EH (cell line): Measurements from ENCODE around the gene IPO11.
A peak's percentile ranks its signal among the peaks of the same experiment; 100 is the strongest.

Source experiments
- DNase-seq: peaks from one replicate; pipeline ENCODE4 v3.0.0-alpha.2; 2015; ENCODE audit warnings: low read depth

IPO11 gene

GRCh38 chr5:62572918-62573514 is 160.5 kb downstream of the IPO11 start:
- no peak for DNase-seq

DNA sequence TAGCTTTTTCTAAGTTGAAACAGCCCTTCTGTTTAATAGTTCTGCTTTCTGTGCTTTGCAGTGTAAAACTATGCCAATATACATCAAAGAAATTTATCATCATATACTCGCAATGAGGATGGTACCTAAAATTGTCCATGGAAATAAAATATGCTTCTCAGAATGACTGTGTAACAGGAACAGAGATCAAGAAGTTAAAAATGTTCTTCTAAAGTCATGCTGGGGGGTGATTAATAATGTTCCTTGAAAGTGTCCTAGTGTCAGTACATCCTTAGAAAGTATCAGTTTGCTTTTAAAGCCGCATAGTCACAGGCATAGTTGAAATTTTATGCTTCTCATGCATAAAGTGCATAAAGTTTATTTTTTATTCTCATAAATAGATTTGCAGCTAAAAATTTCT is 162.0 kb downstream of the IPO11 start:
- no peak for DNase-seq

DNA sequence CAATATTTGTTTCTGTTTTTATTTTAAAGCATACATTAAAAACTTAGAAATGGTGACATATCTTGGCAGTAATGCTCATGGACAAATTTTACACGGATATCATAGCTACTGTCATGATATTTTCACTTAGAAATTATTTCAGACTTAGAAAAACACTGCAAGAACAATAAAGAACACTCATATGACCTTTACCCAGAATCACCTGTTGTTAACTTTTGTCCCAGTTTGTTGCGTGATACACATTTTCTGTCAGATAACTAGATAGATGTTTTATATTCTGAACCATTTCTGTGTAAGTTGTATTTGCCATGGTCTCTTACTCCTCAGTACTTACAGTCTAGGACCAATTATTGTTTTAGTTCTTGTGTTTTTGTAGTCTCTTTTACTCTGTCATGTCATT is 162.5 kb downstream of the IPO11 start:
- DNase-seq: no peak

DNA sequence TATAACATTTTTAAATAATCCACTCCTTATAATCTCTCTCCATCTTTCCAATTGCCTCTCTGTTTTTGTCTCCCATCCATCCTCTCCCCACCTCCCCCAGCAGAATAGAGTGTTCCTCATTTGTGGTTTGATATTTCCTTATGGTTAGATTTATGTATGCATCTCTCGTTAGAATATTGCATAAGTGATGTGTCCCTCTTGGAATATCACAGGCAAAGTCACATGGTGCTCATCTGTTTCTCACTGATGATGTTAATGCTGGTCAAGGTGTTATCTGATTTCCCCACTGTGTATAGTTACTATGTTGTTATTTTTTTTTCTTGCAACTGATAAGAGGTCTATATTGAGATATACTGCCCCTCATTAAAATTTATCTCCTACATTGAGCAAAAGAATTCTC is 162.9 kb downstream of the IPO11 start:
- DNase-seq: no peak

- DNase-seq: no peak
Observed at GRCh38 chr5:62576570-62577170, 164.1 kb downstream of the IPO11 start.

DNA sequence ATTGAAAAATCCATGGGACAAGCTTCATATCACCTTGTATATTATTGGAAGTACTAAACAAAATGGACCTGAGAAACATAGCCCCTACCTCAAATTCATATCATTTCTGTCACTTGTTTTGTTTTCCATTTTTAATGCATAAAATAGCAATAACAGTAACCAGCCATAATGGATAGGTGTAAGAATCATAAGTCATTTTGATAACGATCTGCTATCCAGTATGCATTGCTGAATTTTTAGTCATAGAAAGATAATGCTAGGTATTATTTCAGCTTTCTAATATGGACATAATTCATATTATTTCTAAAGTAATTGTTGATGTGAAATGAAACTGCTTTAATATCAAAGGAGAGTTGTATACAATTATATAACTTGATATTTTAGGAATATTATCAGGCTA is 164.9 kb downstream of the IPO11 start:
- DNase-seq: no peak

- peak; percentile 52 for DNase-seq
Observed at GRCh38 chr5:62578540-62578939, 166.0 kb downstream of the IPO11 start, which contains the start of gene LRRC70. LRRC70 (plus strand) TSS chr5:62578819; CDS start chr5:62579439, 620 bp downstream.

GRCh38 chr5:62579761-62580160 is 167.2 kb downstream of the IPO11 start:
- DNase-seq: no peak

GRCh38 chr5:62581836-62582597 is 169.5 kb downstream of the IPO11 start:
- DNase-seq: no peak

DNA sequence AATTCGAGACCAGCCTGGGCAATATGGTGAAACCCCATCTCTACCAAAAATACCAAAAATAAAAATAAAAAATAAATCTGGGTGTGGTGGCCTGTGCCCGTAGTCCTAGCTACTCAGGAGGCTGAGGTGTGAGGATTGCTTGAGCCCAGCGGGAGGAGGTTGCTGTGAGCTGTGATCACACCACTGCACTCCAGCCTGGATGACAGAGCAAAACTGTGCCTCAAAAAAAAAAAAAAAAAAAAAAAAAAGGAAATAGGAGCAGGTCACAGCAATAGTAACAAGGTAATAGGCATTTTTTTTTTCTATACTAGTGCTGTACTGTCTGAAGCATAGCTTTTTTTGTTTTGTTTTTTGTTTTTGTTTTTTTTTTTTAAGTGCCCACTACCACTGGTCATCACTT is 171.8 kb downstream of the IPO11 start:
- no peak for DNase-seq

- DNase-seq: no peak
Observed at GRCh38 chr5:62585306-62585705, 172.7 kb downstream of the IPO11 start.

DNA sequence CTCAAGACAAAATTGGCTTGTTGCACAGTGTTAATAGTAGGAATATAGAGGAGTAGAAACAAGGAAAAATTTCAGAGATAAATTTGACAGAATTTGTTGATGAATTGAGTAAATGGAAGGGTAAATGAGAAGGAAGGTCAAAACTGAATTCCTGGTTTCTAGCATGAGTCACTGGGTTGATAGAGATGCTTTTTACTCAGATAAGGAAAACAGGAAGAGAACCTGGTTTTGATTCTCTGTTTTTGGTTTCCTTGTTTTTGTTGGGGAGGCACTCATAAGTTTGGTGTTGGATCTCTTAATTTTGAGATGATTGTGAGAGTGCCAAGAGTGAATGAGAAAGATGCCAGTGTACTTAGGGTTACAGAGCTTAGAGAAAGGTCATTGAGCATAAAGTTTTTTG is 173.2 kb downstream of the IPO11 start:
- DNase-seq: peak; percentile 20

- DNase-seq: peak; percentile 7
Observed at GRCh38 chr5:62587737-62588136, 175.2 kb downstream of the IPO11 start.

GRCh38 chr5:62588668-62589067 is 176.1 kb downstream of the IPO11 start:
- no peak for DNase-seq

DNA sequence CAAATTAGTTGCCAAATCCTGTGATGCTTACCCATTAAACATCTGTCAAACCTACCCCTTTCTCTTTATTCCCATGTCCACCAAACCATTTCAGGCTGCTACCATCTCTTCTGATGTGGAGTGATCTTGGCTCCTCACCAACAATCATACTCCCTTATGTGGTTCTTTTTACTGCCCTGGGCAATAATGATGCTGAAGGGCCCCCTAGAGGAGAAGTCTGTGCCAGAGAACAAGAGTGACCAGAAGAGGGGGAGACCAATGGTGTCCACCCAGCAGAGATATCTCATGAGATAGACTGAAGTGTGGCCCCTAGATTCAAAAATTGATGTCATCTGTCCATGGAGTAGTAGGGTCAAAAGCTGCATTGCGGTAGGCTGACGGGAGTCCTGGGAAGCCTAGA is 176.9 kb downstream of the IPO11 start:
- DNase-seq: no peak

- DNase-seq: no peak
Observed at GRCh38 chr5:62590387-62590786, 177.8 kb downstream of the IPO11 start.

DNA sequence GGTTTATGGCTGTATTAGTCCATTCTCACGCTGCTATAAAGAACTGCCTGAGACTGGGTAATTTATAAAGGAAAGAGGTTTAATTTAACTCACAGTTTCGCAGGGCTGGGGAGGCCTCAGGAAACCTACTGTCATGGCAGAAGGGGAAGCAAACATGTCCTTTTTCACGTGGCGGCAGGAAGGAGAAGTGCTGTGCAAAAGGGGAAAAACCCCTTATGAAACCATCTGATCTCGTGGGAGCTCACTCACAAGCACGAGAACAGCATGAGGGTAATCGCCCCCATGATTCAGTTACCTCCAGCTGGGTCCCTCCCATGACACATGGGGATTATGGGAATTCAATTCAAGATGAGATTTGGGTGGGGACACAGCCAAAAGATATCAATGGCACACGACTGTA is 180.0 kb downstream of the IPO11 start:
- DNase-seq: no peak

GRCh38 chr5:62593331-62593730 is 180.8 kb downstream of the IPO11 start:
- peak; percentile 54 for DNase-seq

GRCh38 chr5:62594364-62594984 is 181.9 kb downstream of the IPO11 start:
- DNase-seq: no peak

GRCh38 chr5:62596096-62596495 is 183.5 kb downstream of the IPO11 start:
- peak; percentile 83 for DNase-seq

- DNase-seq: peak; percentile 49
Observed at GRCh38 chr5:62596691-62597090, 184.1 kb downstream of the IPO11 start.

GRCh38 chr5:62597314-62597713 is 184.8 kb downstream of the IPO11 start:
- no peak for DNase-seq
